ENCODE data around the gene EIF3J. TPM values are rescaled to one million over a fixed set of nuclear protein-coding genes. Genes with fewer than 3 reads are reported as not detected.

The EIF3J gene
- total and polyA plus RNA-seq, 2 of the 4 experiments (the other 2 are of a cell fraction), result 51.6 to 59.9 TPM

Other genes starting within 250 kb of the EIF3J start
- 75.6 and 108 TPM in 2 replicates for gene GOLM2, start 248.4 kb upstream of the EIF3J start, total RNA-seq (2012; rRNA removed)
- gene GOLM2, start 248.4 kb upstream of the EIF3J start, polyA plus RNA-seq (2012; rRNA removed), result 31.4 and 41.8 TPM in 2 replicates
- 47.3 and 97.5 TPM in 2 replicates for gene CTDSPL2, start 109.5 kb upstream of the EIF3J start, total RNA-seq (2012; rRNA removed)
- 14.9 and 17.3 TPM in 2 replicates for gene CTDSPL2, start 109.5 kb upstream of the EIF3J start, polyA plus RNA-seq (2012; rRNA removed)
- gene SPG11, start 126.5 kb downstream of the EIF3J start, total RNA-seq (2012; rRNA removed), result 32.6 and 33.1 TPM in 2 replicates
- gene SPG11, start 126.5 kb downstream of the EIF3J start, polyA plus RNA-seq (2012; rRNA removed), result 27.6 and 30.8 TPM in 2 replicates
- not detected in 2 replicates for gene PATL2, start 174.2 kb downstream of the EIF3J start, total RNA-seq (2012; rRNA removed)
- 0.10 and 0.14 TPM in 2 replicates for gene PATL2, start 174.2 kb downstream of the EIF3J start, polyA plus RNA-seq (2012; rRNA removed)
- 716 and 895 TPM in 2 replicates for gene B2M, start 174.4 kb downstream of the EIF3J start, total RNA-seq (2012; rRNA removed)
- 2,100 and 3,394 TPM in 2 replicates for gene B2M, start 174.4 kb downstream of the EIF3J start, polyA plus RNA-seq (2012; rRNA removed)
- 7.7 and 8.1 TPM in 2 replicates for gene TRIM69, start 199.4 kb downstream of the EIF3J start, total RNA-seq (2012; rRNA removed)
- 4.5 and 5.3 TPM in 2 replicates for gene TRIM69, start 199.4 kb downstream of the EIF3J start, polyA plus RNA-seq (2012; rRNA removed)